Measurements from ENCODE around the gene APOBEC3B. TPM values are rescaled to one million over a fixed set of nuclear protein-coding genes. Genes with fewer than 3 reads are reported as not detected.
"Not testable (repeated sequence)": the region's sequence is repeated elsewhere in the genome, so short reads cannot be mapped to it uniquely, and the experiment has no call there.

The APOBEC3B gene
- polyA plus RNA-seq, 4 donors, result 5.9 to 7.5 (median 6.8) TPM

DNA sequence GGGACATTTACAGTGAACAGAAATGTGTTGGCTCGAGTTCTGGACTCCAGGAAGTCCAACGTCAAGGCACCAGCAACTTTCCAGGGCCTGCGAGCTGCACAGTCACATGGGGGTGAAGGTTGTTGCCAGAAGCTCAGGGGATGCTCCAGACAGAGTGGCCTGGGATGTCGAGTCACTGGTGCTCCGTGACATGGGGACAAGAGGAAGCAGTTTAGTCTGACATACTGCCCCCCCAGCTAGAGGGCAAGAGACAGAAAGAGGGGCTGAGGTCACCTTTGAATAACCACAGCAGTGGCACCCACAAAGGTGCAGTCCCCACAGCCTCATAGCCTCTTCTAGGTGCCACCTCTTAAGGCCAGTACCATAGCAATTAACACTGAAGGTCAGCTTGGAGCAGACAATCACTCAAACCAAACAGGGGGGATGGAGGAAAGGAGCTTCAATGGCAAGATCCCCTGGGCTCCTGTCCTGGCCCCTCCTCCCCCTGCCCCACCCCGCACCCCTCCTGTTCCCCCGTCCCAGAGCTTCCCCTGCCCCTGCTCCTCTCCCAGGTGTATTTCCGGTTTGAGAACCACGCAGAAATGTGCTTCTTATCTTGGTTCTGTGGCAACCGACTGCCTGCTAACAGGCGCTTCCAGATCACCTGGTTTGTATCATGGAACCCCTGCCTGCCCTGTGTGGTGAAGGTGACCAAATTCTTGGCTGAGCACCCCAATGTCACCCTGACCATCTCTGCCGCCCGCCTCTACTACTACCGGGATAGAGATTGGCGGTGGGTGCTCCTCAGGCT lies 42.6 kb downstream of the APOBEC3B start:
- no peak for DNase-seq (ENCODE audit: low read depth in 4 of 4, low spot score in 2 of 4)

DNA sequence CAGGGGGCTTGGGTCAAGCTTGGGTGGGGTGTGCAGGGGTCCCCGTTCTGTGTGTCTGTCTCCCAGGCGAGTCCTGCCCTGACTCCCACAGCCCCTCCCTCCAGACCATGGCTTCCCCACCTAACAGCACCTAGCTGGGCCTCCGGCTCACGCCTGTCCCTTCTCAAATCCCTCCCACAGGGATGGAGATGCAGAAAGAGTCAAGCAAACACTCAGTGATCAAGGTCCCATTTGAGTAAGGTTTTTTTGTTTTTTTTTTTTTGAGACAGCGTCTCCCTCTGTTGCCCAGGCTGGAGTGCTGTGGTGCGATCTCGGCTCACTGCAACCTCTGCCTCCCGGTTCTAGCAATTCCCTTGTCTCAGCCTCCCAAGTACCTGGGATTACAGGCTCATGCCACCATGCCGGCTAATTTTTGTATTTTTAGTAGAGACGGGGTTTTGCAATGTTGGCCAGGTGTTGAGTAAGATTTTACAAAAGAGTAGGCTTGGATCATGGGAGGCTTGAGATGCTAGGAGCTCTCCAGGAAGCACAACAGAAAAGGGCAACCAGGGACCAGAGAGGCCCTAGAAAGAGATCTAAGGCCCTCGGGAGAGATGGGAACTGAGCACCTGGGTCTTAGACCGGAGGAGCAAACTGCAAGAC lies 44.5 kb downstream of the APOBEC3B start:
- DNase-seq (ENCODE audit: low read depth in 4 of 4, low spot score in 2 of 4), result no peak

DNA sequence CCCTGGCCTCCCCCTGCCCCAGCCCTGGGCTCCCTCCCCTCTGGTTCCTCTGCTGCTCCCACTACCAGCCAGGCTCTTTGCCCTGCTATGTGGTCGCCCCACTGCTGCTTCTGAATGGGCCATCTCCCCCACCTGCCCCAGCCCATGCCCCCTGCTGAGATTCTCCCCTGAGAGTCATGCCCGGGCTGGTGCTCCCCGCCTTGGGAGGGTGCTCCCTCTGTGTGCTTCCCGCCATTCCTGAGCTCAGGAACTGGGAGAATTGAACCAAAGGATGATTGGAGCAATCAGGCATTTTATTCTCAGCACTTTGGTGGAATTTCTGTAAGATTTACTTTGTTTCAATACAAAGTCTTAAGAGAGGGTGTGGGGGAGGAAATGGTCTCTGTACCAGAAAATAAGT lies 45.6 kb downstream of the APOBEC3B start:
- no peak for DNase-seq (ENCODE audit: low read depth in 4 of 4, low spot score in 2 of 4)

DNA sequence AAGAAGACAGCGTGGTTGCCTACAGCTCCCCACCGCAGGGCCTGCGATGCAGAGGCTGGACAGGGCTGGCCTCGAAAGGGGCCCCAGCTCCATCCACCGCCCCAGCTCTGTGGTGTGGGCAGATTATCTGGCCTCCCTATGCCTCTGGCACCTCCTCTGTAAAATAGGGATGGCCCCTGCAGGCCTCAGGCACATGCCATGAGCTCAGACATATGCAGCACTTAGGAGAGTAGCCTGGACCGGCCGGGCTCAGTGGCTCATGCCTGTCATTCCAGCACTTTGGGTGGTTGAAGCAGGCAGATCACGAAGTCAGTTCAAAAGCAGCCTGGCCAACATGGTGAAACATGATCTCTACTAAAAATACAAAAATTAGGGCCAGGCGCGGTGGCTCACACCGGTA lies 46.1 kb downstream of the APOBEC3B start:
- no peak for DNase-seq (ENCODE audit: low read depth in 4 of 4, low spot score in 2 of 4)

DNA sequence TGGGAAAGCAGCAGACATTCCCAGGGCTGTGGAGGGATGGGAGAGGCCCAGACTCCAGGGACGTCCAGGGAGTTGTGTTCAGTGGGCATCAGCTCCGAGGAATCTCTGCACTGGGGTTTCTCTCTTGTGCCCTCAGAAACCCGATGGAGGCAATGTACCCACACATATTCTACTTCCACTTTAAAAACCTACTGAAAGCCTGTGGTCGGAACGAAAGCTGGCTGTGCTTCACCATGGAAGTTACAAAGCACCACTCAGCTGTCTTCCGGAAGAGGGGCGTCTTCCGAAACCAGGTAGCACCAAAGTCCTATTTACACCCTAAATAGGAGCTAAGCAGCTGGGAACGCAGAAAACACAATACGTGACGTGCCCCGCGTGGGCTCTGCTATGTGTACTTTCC lies 47.1 kb downstream of the APOBEC3B start:
- DNase-seq (ENCODE audit: low read depth in 4 of 4, low spot score in 2 of 4), result no peak

DNA sequence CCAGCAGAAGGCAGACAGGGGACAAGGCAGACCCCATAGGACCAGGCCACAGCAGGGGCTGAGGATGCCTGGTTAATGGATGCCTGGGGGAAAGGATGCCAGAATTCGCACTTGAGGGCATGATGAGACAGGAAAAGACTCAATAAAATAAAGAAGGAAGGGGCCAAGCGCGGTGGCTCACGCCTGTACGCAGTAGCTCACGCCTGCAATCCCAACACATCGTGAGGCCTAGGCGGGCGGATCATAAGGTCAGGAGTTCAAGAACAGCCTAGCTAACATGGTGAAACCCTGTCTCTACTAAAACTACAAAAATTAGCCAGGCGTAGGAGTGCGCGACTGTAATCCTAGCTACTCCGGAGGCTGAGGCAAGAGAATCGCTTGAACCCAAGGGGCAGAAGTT lies 48.6 kb downstream of the APOBEC3B start:
- DNase-seq (ENCODE audit: low read depth in 4 of 4, low spot score in 2 of 4), result no peak

DNA sequence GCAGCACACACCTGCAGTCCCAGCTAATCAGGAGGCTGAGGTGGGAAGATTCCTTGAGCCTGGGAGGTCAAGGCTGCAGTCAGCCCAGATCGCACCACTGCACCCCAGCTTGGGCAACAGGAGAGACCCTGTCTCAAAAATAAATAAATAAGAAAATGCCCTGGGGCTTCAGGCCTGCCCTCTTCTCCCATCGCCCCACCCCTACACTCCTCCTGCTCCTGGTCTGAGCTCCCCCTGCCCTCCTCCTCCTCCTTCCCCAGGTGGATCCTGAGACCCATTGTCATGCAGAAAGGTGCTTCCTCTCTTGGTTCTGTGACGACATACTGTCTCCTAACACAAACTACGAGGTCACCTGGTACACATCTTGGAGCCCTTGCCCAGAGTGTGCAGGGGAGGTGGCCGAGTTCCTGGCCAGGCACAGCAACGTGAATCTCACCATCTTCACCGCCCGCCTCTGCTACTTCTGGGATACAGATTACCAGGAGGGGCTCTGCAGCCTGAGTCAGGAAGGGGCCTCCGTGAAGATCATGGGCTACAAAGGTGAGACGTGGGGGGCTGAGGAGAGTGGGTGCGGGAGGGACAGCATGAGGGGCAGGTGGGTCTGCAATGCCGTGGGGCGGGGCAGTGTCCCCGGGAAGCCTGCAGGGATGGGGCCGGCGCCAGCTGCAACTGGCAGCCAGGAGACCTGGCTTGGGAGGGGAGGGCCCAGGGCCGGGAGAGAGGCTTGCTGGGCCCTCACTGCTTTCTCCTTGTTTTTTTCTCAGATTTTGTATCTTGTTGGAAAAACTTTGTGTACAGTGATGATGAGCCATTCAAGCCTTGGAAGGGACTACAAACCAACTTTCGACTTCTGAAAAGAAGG lies 49.5 kb downstream of the APOBEC3B start:
- not testable (repeated sequence) for DNase-seq (ENCODE audit: low read depth in 4 of 4, low spot score in 2 of 4)

DNA sequence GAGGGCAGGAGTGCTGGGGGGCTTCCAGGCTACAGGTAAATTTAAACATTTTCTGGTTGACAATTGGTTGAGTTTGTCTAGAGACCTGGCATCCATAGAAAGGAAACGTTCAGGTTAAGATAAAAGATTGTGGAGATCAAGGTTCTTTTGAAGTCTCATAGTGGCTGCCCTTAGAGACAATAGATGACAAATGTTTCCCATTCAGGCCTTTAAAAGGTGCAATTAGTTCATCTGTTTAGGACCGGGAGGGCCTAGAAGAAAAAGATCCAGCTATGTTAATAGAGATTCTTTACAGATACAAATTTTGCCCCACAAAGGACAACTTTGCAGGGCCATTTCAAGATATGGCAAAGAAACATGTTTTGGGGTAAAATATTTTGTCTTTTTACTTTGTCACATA lies 54.9 kb downstream of the APOBEC3B start:
- not testable (repeated sequence) for DNase-seq (ENCODE audit: low read depth in 4 of 4, low spot score in 2 of 4)

DNA sequence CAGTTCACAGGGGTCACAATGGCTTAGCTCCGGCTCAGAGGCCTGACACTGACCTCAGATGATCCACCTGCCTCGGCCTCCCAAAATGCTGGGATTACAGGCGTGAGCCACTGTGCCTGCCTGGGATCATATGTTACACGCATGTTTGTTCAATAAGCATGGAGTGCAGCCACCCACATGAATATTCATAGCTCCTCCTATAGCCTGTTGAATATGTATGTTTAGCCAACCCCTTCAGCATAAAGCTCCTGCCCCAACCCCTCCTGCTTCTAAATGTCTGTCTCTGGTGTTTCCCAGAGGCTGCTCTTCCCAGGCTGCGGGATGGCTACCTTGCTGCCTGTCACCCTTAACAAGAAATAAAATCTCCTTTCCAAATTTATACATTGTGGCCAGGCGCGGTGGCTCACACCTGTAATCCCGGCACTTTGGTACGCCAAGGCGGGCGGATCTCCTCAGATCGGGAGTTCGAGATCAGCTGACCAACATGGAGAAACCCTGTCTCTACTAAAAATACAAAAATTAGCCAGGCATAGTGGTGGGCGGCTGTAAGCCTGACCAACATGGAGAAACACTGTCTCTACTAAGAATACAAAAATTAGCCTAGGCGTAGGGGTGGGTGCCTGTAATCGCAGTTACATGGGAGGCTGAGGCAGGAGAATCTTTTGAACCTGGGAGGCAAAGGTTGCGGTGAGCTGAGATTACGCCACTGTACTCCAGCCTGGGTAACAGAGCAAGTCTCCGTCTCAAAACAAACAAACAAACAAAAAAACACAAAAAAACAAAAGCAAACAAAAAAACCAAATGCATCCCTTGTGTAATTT lies 57.4 kb downstream of the APOBEC3B start:
- DNase-seq (ENCODE audit: low read depth in 4 of 4, low spot score in 2 of 4), result no peak

DNA sequence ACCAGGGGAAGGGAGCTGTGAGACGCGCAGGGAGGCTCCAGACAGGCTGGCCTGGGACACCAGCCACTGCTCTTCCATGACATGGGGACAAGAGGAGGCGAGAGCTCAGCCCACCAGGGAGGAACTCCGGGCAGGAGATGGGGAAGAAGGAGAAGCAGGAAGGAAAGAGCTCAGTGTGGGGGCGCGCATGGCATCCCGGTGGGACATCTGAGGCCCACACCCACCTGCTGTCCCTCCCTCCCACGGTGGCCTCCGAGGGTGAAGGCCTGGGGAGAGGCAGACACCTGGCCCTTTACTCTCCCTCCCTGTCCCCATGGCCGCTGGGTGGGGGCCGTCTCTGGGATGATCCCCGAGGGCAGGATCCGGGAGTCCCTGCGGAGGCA lies 58.0 kb downstream of the APOBEC3B start:
- DNase-seq (ENCODE audit: low read depth in 4 of 4, low spot score in 2 of 4), result not testable (repeated sequence)

DNA sequence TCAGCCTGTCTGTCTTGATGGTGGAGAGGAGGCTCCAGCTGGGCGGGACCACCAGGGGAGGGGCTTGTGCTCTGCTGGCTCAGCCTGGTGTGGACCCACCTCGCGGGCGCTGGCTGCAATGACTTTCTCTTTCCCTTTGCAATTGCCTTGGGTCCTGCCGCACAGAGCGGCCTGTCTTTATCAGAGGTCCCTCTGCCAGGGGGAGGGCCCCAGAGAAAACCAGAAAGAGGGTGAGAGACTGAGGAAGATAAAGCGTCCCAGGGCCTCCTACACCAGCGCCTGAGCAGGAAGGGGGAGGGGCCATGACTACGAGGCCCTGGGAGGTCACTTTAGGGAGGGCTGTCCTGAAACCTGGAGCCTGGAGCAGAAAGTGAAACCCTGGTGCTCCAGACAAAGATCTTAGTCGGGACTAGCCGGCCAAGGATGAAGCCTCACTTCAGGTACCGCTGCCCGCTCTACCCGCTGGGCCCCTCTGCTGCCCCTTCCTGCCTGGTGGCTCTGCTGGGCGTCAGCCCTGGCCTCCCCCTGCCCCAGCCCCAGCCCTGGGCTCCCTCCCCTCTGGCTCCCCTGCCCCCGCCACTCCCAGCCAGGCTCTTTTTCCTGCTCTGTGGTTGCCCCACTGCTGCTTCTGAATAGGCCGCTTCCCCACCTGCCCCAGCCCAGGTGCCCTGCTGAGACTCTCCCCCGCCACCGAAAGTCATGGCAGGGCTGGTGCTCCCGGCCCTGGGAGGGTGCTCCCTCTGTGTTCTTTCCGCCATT lies 58.6 kb downstream of the APOBEC3B start, which contains the start of gene APOBEC3F:
APOBEC3F (plus strand) TSS at position 327 of the 759 bp plus-strand sequence; CDS start at position 424, 97 bp downstream.
- peak in 3 of 4 donors; percentile 17 to 26 (median 25) for DNase-seq (ENCODE audit: low read depth in 4 of 4, low spot score in 2 of 4)

DNA sequence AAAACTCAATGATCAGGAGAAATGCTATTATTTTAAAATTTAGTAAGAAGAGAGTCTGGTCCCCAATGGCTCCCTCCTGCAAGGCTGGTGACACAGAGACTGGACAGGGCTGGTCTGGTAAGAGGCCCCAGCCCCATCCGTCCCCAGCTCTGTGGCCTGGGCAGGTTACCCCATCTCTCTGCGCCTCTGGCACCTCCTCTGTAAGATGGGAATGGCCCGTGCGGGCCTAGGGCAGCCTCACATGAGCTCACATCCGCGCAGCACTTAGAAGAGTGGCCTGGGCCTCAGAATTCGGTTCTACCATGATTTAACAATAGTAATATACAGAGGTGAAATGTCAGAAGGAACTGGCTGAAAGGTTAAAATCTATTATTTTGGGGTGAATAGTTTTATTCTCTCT lies 59.8 kb downstream of the APOBEC3B start:
- no peak for DNase-seq (ENCODE audit: low read depth in 4 of 4, low spot score in 2 of 4)

Other genes starting within 250 kb of the APOBEC3B start
- 10 to 100 TPM; 46.3 to 70.2 (median 68.5) TPM for gene SUN2, start 226.3 kb upstream of the APOBEC3B start, polyA plus RNA-seq (ENCODE audit: insufficient read length in 4 of 4)
- gene DNAL4, start 188.2 kb upstream of the APOBEC3B start, polyA plus RNA-seq (ENCODE audit: insufficient read length in 4 of 4), result 10 to 100 TPM; 34.3 to 43.5 (median 39.8) TPM
- gene NPTXR, start 138.3 kb upstream of the APOBEC3B start, polyA plus RNA-seq (ENCODE audit: insufficient read length in 4 of 4), result 1 to 10 TPM; 4.3 to 4.8 (median 4.7) TPM
- gene CBX6, start 110.1 kb upstream of the APOBEC3B start, polyA plus RNA-seq (ENCODE audit: insufficient read length in 4 of 4), result 10 to 100 TPM; 35.9 to 50.8 (median 43.0) TPM
- under 1 TPM in 3 of 4 donors, not detected in 1; 0.17 to 0.46 (median 0.42) TPM for gene APOBEC3A, start 24.7 kb upstream of the APOBEC3B start, polyA plus RNA-seq (ENCODE audit: insufficient read length in 4 of 4)
- 10 to 100 TPM in 2 of 4 donors, 1 to 10 TPM in 2; 9.4 to 10.7 (median 10.2) TPM for gene APOBEC3C, start 31.9 kb downstream of the APOBEC3B start, polyA plus RNA-seq (ENCODE audit: insufficient read length in 4 of 4)
- gene APOBEC3D, start 38.8 kb downstream of the APOBEC3B start, polyA plus RNA-seq (ENCODE audit: insufficient read length in 4 of 4), result 1 to 10 TPM in 2 of 4 donors, under 1 TPM in 2; 0.92 to 2.0 (median 1.4) TPM
- 10 to 100 TPM in 1 of 4 donors, 1 to 10 TPM in 3; 6.8 to 10.4 (median 8.8) TPM for gene APOBEC3F, start 58.5 kb downstream of the APOBEC3B start, polyA plus RNA-seq (ENCODE audit: insufficient read length in 4 of 4)
- 10 to 100 TPM in 1 of 4 donors, 1 to 10 TPM in 3; 7.5 to 11.1 (median 8.5) TPM for gene APOBEC3G, start 94.9 kb downstream of the APOBEC3B start, polyA plus RNA-seq (ENCODE audit: insufficient read length in 4 of 4)
- gene APOBEC3H, start 114.9 kb downstream of the APOBEC3B start, polyA plus RNA-seq (ENCODE audit: insufficient read length in 4 of 4), result under 1 TPM in 2 of 4 donors, not detected in 2; 0.24 to 0.30 TPM
- gene CBX7, start 170.3 kb downstream of the APOBEC3B start, polyA plus RNA-seq (ENCODE audit: insufficient read length in 4 of 4), result 10 to 100 TPM in 3 of 4 donors, 1 to 10 TPM in 1; 8.4 to 11.6 (median 10.1) TPM